Coronary artery (tissue), 2 donors: Measurements from ENCODE around the gene LRRC10B.
"Not testable (repeated sequence)": the region's sequence is repeated elsewhere in the genome, so short reads cannot be mapped to it uniquely, and the experiment has no call there.

ENCODE experiments used
- DNase-seq: peaks from one replicate; pipeline ENCODE4 v3.0.0-alpha.2; 2017; ENCODE audit warnings: low spot score
- H3K27ac ChIP-seq, 2 donors: fragments of 200-600 bp; sonication (generic); one replicate each; pipeline ENCODE4 v1.5.1; 2016 to 2019
- H3K4me3 ChIP-seq: fragments of 200-600 bp; sonication (generic); 2 replicates; pipeline ENCODE4 v1.5.1; 2016; ENCODE audit warnings: mild to moderate bottlenecking, moderate library complexity
- TF ChIP-seq, protein P1 (sequence below): fragments of 200-600 bp; sonication (generic); IDR thresholded peaks from one replicate; pipeline ENCODE4 v1.5.1; 2019; ENCODE audit warnings: antibody characterized with exemption

Gene LRRC10B

GRCh38 chr11:61473370-61474012, 35.1 kb upstream of the LRRC10B start:
- TF ChIP-seq, protein P1, sequence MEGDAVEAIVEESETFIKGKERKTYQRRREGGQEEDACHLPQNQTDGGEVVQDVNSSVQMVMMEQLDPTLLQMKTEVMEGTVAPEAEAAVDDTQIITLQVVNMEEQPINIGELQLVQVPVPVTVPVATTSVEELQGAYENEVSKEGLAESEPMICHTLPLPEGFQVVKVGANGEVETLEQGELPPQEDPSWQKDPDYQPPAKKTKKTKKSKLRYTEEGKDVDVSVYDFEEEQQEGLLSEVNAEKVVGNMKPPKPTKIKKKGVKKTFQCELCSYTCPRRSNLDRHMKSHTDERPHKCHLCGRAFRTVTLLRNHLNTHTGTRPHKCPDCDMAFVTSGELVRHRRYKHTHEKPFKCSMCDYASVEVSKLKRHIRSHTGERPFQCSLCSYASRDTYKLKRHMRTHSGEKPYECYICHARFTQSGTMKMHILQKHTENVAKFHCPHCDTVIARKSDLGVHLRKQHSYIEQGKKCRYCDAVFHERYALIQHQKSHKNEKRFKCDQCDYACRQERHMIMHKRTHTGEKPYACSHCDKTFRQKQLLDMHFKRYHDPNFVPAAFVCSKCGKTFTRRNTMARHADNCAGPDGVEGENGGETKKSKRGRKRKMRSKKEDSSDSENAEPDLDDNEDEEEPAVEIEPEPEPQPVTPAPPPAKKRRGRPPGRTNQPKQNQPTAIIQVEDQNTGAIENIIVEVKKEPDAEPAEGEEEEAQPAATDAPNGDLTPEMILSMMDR, result no peak
- peak overlapping the region; percentile 71 to 83 for H3K27ac ChIP-seq
- no peak overlapping the region for H3K4me3 ChIP-seq
- DNase-seq, result no peak

GRCh38 chr11:61474013-61474643, 34.4 kb upstream of the LRRC10B start:
- Histone ChIP-seq H3K4me3 (no peak overlapping the region), H3K27ac (peak overlapping the region in 1 of 2 donors; percentile 71)
- TF ChIP-seq, protein P1, result no peak
- DNase-seq, result no peak

GRCh38 chr11:61475433-61475832, 33.1 kb upstream of the LRRC10B start:
- TF ChIP-seq, protein P1, result no peak
- peak overlapping the region in 1 of 2 donors; percentile 71 for H3K27ac ChIP-seq
- no peak for DNase-seq
- no peak overlapping the region for H3K4me3 ChIP-seq

DNA sequence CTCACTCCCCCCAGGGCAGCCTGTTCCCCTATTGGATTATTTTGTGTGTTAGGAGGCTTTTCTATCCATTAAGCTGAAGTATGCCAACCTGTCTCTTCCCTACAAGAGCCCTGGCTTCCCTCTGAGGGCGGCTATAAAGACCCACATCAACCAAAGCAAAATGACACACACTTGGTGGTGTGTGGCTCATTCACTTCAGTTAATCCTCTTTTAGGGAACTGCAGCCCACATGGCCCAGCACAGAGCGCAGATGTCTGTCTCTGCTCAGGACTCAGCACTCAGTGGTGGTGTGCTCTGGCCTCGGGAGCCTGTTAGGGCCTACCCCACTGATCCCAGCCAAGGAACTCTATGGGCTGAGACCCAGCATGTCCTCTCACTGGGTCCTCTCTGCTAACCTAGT, 32.2 kb upstream of the LRRC10B start:
- no peak for DNase-seq
- TF ChIP-seq, protein P1, result no peak
- no peak overlapping the region for H3K27ac ChIP-seq
- no peak overlapping the region for H3K4me3 ChIP-seq

- TF ChIP-seq, protein P1, result no peak
- no peak for DNase-seq
- Histone ChIP-seq H3K27ac (peak overlapping the region in 1 of 2 donors; percentile 38), H3K4me3 (no peak overlapping the region)
Observed at GRCh38 chr11:61477126-61477525, 31.4 kb upstream of the LRRC10B start.

GRCh38 chr11:61477727-61478148, 30.8 kb upstream of the LRRC10B start:
- peak overlapping the region in 1 of 2 donors; percentile 38 for H3K27ac ChIP-seq
- TF ChIP-seq, protein P1, result peak; percentile 93
- no peak for DNase-seq
- H3K4me3 ChIP-seq, result no peak overlapping the region

DNA sequence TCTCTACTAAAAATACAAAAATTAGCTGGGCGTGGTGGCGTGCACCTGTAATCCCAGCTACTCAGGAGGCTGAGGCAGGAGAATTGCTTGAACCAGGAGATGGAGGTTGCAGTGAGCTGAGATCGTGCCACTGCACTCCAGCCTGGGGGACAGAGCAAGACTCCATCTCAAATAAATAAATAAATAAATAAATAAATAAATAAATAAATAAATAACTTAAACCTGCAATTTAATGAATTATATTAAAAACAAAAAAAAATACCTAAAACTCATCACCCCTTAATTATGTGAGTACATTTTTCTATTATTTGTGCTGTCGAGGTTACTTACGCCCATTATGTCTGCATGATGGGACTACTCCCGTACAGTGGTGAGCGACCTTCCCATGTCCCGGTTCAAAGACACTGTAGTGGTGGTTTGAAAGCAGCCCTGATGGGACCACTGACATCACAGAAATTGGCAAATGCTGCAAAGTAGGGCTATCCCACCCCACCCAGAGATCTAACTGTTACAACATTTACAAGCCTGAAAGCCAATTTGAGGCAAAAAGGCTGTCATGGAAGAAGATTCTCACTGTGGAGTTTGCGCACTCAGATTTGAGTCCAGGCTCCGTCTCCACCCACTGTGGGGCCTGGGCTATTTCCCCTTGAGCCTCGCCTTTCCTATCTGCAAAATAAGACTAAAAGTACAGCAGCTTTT, 29.0 kb upstream of the LRRC10B start:
- not testable (repeated sequence) for H3K27ac ChIP-seq, DNase-seq, H3K4me3 ChIP-seq
